NCI-H2171 treated with DMSO at 0.1 percent for 48 hours (cell line): ENCODE data around the gene SPATA32.
A peak's percentile ranks its signal among the peaks of the same experiment; 100 is the strongest.

ENCODE experiments used
- DNase-seq: peaks from one replicate; lab custom pipeline; 2025; lab: John Stamatoyannopoulos, UW

The SPATA32 gene

DNA sequence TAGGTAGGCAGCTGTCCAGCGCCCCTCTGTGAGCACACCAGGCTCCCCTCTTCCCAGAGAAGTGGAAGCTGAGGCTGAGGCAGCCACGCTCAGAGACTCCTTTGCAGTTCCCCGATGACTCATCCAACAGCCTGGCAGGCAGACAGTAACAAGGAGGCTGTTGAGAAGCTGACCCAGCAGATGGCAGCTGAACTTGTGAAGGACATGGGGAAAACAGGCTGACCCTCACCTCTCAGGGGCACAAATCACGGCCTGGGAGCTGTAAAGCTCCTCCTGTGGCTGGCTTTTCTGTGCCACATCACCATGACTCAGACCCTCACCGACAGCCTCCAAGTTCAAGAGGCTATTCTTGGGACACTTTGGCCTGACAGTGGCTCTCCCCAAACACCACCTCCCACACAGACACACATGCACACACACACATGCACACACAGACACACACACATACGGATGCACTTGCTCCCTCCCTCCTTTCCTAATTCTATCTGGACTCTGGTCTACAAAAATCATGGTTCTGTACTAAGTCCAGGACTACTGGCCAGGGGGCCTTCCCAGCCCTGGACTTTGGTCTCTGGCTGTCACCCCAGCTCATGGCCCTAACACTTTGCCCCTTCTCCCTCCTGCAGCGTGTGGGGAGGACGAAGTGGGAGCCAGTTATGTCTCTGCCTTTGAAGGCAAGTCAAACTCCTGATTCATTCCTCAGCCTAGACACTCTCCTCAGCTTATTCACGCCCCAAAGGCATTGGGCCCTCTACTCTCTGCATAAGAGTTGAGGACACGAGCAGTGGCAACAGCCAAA lies 31.7 kb upstream of the SPATA32 start:
- DNase-seq: peak; percentile 9

DNA sequence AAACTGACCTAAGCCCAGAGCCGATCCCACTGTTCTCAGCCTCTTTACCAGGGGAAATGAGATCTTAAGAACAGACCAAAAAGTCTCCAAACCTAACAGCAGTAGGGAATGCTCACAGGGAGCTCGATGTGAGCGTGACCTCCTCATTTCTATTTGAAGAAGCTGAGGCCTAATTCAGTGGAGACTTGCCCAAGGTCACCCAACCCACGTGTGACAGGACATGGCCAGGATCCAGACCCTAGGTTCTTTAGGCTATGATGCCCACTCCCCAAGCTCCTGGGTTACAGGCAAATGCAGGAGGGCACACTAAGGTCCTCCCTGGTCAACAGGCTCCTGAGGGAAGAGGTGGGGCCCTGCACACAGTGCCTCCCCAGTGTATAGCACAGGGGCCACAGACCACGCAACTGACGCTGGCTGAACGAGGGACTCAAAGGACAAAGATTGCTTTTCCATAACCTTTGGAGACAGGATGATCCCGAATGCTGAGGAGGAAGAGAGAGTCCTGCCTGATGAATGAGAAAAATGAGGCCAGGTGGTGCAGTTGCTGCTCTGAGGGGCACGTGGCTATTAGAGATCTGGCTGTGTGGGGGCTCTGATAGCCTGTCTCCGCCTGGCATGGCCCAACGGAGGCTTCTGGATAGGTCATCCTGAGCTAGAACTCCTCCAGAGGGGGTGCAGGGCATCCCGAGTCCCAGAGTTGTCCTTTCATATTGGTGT lies 31.0 kb upstream of the SPATA32 start:
- no peak for DNase-seq

DNA sequence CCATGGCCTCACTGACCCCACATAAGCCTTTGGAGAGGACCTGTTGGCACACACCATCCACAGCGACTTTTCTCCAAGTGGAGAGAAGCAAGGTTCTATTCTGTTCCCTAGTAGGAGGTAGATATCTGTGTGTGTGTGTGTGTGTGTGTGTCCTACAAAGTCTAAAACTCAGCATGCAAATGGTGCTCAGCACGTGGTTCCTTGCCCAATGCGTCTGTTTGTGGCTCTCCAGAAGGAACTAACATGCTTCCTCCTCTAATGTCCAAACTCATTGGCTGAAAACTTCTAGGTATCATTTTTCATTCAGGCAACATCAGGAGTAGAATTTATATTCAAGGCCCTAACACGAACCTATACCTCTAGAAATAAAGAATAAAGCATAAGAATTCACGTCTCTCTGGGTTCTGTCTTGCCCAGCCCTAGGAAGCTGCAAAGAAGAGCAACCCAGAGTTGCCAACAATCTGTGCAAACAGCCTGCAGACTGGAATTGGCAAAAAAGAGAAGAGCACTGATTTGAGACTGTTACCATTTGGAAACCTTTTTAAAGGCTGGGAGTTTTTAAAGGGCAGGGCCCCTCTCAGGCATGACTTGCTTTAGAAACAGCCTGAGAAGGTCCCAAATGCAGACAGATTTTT lies 29.4 kb upstream of the SPATA32 start:
- no peak for DNase-seq

DNA sequence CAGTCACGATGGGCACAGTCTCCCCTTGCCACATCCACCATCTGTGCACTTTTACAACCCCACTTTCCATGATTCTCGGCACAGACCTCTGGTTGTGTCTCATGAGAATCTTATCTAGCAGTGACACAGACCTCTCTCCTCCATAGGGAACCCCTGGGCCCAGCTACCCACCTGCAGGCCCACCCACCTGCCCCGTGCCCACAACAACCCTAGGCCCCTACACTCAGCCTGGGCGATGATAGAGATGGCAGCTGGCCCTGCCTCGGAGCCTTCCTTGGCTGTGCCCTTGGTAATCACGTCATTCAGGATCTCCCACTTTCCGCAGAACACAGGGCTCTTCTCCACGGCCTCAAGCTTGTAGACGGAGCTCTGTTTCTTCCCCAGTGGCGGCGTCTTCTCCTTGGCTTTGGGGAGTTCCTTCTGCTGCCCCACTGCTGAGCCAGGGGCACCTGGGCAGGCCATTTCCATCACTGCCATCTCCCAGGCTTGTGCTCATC lies 28.4 kb upstream of the SPATA32 start:
- DNase-seq: peak; percentile 45

DNA sequence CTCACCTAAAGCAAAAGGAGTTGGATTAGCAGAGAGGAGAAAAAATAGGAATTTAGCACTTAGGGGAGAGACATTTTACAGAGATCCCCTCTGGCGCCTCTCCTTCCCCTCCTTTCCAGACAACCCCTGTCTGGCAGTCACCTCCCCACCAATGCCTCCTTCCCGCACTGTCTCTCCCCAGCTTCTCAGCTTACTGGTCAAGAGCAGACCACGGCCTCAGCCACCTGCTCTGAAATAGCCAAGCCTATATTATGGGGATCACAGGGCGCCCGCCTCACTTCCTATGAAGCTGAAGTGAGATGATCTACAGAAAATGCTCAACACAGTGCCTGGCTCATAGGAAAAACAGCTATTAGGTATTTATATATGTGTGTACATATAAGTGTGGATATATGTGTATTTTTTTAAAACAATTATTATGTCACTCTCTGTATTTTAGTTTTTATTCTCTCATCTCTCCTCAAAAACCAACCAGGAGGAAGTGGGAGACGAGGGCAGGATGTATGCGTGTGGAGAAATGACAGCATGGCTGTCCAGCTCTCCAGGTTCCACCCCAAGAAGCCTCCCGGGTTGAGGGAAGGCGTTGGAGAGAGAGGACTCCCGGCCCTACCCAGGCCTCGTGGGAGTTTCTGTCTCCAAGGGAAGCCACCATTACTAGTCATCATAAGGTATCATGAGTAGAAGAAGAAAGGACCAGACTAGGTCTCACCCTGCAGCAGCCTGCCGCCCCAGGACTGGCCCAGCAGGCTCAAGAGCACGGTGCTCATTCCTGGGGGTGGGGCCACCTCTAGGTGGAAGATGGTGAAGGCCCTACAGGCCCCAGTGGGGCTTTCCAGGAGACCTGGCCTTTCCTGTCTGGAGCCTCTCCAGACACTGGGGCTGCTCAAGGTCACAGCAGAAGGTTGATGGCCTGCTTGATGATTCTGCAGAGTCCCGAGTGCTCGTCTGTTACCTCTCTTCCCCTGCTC lies 27.7 kb upstream of the SPATA32 start:
- no peak for DNase-seq

DNA sequence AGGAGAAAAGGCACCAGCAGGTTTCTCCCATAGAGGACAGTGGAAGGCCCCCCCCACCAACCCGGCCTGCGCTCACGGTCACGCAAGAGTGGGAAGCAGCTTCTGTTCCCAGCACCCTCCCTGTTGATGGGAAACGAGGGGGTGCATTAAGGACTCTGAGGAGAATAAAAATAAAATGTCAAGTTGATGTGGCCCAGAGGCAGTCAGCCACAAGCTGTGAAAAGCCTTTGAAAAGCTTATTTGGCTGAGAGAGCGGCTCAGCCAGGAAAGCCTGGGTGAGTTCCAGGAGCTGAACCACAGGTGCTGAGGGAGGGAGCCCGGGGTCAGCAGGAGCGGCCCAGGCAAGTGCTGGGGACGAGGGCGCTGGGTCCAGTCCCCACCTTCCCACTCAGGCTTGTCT lies 26.9 kb upstream of the SPATA32 start:
- DNase-seq: no peak

DNA sequence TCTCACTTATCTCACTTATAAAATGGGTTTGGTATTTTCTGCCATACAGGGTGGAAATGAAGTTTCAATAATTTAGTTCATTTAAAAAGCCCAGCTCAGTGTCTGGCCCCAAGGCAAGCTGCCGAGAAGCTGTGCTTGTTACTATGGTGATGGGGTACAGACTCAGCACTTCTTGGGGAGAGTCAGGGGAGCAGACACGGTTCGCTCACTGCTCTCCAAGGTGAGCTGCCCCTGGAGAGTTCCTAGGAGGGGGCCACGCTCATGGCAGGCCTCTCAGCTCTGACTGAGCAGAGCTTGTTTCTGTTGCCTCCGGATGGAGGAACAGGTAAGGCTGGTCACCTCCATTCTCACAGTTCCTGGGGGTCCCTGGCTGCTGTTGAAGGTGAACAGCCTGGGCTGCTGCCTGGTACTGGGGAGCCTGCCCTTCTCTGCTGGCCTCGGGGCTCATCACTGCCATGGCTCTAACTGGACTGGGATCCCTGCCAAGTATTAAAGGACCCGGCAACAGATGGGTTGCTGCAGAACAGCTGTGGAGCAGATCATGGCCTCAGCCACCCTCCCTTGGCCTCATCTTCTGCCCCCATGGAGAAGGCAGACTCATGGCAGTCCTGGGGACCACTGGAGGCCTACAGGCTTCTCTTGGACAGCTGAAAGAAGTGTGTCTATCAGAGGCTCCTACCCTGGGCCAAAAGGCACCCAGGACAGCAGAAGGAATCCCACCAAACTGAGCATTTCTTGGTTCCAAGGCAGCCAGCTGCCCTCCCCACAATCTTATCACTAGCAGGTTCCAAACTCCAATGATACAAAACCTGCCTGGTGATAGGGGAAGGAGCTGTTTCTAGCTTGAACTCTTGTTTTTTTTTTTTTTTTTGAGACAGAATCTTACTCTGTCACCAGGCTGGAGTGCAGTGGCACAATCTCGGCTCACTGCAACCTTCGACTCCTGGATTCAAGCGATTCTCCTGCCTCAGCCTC lies 25.9 kb upstream of the SPATA32 start:
- peak; percentile 84 for DNase-seq

DNA sequence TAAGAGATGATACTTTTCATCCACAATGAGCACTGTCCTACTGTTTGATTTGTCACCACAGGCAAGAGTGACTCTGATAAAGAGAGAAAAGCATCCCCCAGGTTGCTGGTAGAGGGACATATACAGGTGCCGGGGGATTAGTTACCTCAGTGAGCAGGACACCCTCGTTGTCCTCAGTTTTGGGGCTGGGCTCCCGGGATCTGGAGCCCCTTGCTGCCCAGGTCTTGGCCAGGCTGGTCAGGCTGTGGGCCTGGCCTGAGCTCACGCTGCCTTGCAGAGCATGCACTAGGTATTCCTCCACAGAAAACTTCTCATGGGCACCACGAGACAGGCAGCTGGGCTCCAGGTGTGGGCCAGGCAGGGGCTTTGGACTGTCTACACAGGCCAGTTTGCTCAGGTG lies 24.4 kb upstream of the SPATA32 start:
- DNase-seq: no peak

DNA sequence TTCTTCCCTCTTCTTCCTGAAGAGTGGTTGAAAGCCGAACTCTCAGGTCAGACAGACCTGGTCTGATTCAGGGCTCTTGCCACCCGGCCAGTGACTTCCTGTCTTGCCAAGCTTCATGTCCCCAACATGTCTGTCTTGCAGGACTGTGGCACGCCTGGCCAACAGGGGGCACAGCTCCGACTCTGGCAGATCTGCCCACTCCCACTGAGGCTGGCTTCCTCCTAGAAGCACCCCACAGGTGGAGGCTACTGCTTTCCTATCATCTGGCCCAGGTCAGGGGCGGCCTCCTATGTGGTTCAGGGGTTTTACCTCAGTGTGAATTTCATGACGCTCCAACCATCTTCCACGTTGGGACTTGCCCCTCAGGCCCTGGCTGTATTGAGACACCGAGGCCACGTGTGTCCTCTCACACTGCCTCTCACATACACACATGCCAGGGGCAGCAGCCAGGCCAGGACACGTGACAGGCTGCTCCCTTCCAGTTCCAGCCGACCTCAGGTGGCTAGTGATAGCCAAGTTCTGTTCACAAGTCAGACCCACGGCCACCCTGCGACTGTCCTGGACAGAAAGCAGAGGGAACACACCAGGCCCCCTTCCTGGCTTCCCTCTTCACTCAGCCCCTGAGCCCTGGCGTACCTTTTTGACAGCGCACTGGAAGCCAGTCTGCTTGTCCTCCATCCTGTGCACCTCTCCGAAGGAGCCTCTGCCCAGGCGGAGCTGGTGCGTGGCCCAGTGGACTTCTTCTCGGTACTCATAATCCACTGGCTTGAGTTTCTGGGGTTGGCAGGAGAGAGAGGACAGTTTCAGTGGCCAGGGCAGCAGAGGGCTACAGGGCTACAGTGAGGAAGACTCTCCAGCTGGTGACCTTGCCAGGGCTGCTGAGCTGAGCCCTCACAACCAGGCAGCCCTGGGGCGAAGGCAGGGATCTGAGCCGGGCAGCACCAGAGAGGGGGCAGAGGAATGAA lies 22.6 kb upstream of the SPATA32 start:
- no peak for DNase-seq

DNA sequence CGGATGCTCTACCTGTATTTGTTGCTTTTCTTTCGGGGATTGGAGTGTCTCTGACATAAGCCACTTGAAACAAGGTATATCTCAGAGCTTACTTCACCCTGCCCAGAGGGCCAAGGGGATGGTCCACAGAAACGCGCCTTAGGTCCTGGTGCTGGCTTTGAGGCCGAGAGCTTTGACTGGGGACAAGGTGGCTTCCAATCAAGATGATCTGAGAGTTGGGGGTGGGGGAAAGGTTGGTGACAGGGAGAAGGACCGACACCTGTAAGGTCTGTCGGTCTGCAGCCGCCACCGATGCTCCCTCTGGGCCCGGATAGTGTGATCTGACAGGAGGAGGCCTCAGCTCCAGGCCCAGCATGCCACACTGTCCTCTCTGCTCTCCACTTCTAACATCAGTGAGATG lies 21.8 kb upstream of the SPATA32 start:
- DNase-seq: no peak

DNA sequence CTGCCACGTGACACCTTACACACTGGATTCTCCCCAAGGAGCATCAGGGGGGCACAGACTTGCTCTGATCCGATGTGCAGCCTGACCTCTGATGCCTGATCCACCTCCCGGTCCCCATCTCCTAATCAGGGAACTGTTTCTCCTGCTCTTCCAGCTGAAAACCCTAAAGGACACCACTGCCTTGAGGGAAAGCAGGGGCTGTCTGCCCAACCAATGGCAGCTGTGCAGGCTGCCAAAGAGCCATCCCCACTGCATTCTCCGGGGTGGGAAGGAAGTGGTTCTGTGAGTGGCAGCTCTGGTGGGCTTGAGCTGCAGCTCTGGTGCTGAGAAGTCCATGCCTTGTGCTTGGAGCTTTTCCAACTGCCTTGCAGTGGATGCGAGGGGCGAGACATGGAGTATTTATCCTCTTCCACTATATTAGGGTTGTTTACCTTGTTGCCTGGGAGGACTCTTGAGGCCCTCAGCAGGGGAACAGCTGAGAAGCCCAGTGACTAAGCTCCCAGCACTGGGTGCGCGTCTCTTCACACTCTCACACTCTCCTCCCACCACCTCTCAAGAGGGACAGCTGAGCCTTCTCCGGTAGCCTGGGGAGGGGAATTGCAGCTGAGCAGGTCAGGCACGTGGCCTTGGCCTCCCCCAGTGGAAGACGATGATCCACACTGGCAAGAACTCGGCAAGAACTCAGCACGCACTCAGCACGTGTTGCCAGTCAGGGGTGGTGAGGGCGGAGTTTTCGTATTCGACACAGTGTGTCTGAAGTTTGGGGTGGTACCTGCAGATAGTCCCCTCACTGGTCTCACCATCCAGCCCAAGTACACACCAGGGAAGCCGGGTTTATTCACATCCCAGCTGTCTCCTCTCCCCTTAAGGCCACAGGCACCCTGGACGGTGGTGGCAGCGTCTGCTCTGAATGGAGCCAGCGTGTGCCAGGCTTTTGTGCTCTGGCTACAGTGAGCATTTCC lies 21.1 kb upstream of the SPATA32 start:
- peak; percentile 31 for DNase-seq

DNA sequence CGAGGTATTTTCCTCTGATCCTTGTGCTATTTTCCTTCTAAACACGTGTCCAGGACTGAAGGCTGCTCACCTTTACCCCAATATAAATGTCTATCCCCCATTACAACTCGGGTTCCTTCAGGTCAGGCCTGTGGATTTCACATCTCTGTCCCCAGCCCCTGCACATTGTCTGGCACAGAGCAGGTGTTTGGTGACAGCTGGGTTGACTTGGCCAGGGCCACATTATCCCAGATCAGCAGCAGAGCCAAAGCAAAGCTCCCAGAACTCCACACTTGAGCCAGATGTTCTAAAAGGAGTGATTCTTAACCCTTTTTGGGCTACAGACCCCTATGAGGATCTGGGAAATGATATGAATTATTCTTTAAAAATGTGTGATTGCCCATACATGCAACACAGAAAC lies 18.0 kb upstream of the SPATA32 start:
- DNase-seq: peak; percentile 47

DNA sequence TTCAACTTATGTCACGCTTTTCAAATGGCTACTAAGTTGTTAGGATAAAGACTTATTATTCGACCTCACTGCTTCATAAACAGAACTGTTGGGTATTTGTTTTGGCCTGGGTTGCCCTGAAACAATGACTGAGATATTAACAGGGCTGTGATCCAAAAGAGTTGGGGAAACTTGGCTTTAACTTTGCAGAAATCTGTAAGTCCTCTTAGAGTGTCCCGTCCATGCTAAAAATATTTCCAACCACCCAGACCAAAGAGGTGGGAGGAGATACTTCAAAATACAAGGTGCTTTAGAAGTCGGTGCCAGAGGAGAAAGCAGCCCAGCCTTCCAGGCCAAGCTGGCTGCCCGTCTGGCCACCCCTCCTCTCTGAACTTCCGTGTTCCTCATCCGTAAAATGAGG lies 16.1 kb upstream of the SPATA32 start:
- no peak for DNase-seq

DNA sequence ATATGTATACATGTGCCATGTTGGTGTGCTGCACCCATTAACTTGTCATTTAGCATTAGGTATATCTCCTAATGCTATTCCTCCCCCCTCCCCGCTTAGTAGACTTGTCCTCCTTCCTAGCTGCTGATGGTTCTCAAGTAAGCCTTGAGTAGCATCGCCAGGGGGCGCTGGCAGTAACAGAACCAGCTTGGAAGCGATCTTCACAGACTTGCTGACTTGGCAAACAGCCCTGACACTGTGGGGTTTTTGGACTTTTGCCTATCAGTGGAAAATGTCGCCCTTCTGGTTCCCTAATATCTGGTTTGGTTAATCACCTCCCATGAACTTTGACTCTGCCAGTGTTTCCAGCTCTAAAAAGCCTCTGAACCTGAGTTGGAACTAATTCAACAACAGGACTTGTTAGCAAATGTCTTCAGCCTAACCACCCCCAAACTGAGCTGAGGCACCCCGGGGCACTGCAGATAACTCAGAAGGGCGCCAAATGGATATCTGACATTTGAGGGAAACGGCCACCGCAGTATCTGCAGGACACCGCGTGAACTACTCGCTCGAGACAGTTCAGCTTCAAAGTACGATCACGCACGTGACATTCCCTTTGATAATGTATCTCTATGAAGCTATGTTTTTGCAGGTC lies 15.4 kb upstream of the SPATA32 start:
- peak; percentile 84 for DNase-seq

DNA sequence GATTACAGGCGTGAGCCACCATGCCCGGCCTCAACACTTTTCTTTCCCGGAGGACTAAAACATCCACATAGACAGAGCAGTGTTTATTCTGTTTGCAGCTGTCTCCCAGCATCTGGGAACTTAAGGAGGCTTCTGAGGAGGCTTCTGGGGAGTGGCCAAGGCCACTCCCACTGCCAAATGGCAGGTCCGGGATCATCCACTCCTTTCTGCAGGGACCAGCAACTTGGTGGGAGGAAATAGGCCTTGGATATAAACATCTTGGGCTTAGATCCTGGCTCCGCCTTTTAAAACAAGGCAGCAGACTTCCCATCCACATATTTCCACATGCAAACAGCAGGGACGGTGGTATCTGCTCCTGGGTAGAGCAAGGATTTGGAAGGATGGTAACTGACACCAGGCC lies 14.1 kb upstream of the SPATA32 start:
- DNase-seq: peak; percentile 32

DNA sequence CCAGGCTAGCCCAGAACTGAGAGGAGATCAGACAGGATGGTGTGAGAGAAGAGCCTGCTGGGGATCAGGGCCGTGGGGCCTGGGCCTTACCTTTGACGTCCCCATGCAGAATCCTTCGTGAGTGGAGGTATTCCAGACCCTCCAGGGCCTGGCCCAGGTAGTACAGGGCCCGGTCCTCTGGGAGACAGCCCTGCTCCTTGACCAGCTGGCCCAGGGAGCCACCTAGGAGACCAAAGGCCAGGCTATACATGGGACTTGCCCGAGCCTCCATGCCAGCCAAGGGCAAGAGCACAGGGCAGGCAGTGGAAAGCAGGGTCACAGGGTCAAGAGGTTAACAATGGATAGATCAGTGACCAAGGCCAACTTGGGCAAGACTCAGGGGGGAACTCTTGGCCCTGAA lies 12.1 kb upstream of the SPATA32 start:
- no peak for DNase-seq

DNA sequence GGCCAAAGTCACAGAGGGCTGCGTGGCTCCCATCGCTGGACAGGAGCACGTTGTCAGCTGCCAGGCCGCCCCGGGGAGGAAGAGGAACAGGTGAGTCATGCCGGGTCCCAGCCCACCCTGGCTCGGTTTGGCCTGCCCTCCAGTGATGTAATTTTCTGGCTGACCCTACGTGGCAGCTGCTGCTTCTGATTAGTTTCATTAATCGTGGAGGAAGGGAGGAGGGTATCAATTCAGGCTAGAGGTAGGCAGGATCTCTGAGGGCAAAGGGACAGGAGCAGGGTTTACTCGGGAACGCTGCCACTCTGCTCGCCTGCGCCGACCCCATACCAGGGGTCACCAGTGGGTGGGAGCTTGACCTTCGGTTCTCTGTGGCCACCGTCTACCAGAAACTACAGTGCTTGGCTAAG lies 11.7 kb upstream of the SPATA32 start:
- DNase-seq: no peak

DNA sequence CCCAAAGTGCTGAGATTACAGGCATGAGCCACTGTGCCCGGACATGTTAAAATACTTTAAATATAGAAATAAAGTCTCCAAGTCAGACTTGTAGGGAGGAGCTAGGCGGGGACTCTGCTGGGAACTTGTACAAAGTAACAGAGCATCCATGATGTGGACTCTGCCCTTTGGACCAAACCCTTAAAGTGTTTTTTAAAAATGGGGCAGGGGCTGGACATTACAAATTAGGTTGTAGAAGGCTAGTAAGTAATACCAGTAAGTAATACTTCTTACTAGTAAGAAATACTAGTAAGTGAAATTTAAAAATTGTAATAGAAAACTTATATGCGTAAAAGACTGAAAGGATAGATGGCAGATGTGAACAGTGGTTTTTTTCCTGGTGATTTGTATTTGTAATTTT lies 9.7 kb upstream of the SPATA32 start:
- no peak for DNase-seq
